ENCODE measurements around the gene CAB39.

The CAB39 gene

DNA sequence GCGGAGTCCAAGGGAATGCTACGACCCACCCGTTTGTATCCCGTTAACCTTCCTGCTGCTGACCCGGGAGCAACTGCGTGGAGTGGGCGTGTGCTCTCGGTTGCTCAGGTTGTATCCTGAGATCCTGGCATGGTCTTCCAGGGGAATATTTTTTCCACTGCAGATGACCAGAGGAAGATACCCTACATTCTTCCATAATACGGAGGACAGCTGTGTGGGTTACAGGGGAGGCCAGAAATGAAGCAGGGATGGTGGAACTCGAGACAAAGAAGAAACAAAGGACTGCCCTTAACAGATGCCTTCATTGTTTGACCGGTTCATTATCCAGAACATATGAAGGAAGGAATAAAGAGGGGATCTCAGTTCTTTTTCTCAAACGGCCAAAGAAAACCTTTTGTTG lies 39.8 kb upstream of the CAB39 start:
- Histone ChIP-seq H3K36me3 (no peaks in the 10 kb centered on the region), H3K9me3 (ENCODE audit: severe bottlenecking) (no peaks in the 10 kb centered on the region), H3K4me3 (ENCODE audit: low read depth, low read length) (no peak overlapping the region), H3K27ac (no peak overlapping the region), H3K27me3 (ENCODE audit: insufficient read depth, low read depth, severe bottlenecking) (no peaks in the 10 kb centered on the region)
- TF ChIP-seq, protein P1, sequence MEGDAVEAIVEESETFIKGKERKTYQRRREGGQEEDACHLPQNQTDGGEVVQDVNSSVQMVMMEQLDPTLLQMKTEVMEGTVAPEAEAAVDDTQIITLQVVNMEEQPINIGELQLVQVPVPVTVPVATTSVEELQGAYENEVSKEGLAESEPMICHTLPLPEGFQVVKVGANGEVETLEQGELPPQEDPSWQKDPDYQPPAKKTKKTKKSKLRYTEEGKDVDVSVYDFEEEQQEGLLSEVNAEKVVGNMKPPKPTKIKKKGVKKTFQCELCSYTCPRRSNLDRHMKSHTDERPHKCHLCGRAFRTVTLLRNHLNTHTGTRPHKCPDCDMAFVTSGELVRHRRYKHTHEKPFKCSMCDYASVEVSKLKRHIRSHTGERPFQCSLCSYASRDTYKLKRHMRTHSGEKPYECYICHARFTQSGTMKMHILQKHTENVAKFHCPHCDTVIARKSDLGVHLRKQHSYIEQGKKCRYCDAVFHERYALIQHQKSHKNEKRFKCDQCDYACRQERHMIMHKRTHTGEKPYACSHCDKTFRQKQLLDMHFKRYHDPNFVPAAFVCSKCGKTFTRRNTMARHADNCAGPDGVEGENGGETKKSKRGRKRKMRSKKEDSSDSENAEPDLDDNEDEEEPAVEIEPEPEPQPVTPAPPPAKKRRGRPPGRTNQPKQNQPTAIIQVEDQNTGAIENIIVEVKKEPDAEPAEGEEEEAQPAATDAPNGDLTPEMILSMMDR (IDR thresholded peaks at IDR 0.05; ENCODE audit: low read depth, low read length) = no peak
- DNase-seq = no peak

DNA sequence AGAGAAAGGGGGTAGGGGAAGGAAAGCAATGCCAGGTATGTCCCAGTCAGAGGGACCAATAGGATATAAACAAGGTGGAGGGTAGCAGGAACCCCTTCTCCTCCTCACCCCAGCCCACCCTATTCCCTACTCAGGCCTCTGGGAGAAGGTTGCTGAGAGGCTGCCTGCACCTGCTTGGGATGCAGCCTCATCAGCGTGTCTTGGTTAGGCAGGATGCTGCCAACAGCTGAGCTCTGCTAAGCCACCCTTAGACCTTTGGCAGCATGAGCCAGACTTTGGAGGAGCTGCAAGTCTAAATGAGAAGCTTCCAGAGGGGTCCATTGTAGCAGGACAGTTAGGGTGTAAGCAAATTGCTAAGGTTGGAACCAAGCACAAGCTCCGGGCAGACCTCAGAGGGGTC lies 38.2 kb upstream of the CAB39 start:
- no peaks in the 10 kb centered on the region for H3K36me3 ChIP-seq
- DNase-seq = no peak
- H3K27me3 ChIP-seq (ENCODE audit: insufficient read depth, low read depth, severe bottlenecking) = no peaks in the 10 kb centered on the region
- H3K27ac ChIP-seq = no peak overlapping the region
- TF ChIP-seq, protein P1 (IDR thresholded peaks at IDR 0.05; ENCODE audit: low read depth, low read length) = no peak
- no peak overlapping the region for H3K4me3 ChIP-seq (ENCODE audit: low read depth, low read length)
- no peaks in the 10 kb centered on the region for H3K9me3 ChIP-seq (ENCODE audit: severe bottlenecking)

DNA sequence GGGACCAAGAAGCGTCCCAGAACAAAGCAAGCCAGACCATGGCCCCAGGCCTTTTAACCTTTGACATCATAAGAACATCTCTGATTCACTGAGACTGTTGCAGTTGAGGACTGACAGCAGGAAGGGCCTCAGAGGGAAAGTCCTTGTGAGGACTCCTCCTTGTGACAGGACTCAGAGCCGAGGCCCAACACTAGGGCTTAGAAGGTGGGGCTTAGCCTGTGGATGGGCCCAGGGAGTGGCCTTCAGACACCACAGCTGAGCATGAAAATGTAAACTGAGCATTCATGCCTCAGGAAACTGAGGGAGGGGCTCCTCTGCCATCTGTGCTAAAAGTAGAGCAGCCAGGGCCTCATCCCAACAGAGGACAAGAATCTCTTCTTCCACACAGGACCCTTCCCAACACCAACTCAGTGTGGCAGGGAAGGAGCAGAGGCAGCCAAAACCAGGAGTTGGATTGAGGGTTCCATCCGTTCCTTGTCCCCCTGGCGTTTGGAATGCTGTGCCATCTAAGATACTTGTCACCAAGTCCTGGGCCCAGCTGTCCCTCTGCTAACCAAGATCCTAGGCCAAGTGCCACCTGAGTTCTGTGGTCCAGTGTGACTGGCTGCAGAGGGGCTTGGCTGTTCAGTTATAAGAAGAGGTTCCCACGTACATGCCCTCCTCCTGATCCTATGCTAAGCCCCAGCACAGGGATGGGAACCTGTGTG lies 37.5 kb upstream of the CAB39 start:
- no peaks in the 10 kb centered on the region for H3K9me3 ChIP-seq (ENCODE audit: severe bottlenecking)
- no peak for DNase-seq
- H3K4me3 ChIP-seq (ENCODE audit: low read depth, low read length) = no peak overlapping the region
- no peak overlapping the region for H3K27ac ChIP-seq
- TF ChIP-seq, protein P1 (IDR thresholded peaks at IDR 0.05; ENCODE audit: low read depth, low read length) = no peak
- H3K27me3 ChIP-seq (ENCODE audit: insufficient read depth, low read depth, severe bottlenecking) = no peaks in the 10 kb centered on the region
- H3K36me3 ChIP-seq = no peaks in the 10 kb centered on the region

DNA sequence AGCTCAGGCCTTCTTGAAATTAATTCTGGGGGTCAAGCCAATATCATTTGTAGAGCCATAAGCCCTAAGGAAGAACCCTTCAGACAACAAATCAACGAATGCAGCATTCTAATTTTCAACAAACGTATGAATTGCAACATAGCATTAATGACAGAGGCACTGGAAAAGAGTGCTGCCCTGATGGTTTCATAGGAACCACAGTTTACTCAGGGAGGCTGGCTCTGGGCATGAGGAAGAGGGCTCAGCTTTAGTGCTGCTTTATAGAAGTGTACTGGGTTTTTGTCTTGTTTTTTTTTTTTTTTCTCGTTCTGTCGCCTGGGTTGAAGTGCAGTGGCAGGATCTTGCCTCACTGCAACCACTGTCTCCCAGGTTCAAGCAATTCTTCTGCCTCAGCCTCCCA lies 36.1 kb upstream of the CAB39 start:
- Histone ChIP-seq H3K27me3 (ENCODE audit: insufficient read depth, low read depth, severe bottlenecking) (no peaks in the 10 kb centered on the region), H3K9me3 (ENCODE audit: severe bottlenecking) (no peaks in the 10 kb centered on the region), H3K4me3 (ENCODE audit: low read depth, low read length) (no peak overlapping the region), H3K36me3 (no peaks in the 10 kb centered on the region), H3K27ac (no peak overlapping the region)
- TF ChIP-seq, protein P1 (IDR thresholded peaks at IDR 0.05; ENCODE audit: low read depth, low read length) = no peak
- no peak for DNase-seq

DNA sequence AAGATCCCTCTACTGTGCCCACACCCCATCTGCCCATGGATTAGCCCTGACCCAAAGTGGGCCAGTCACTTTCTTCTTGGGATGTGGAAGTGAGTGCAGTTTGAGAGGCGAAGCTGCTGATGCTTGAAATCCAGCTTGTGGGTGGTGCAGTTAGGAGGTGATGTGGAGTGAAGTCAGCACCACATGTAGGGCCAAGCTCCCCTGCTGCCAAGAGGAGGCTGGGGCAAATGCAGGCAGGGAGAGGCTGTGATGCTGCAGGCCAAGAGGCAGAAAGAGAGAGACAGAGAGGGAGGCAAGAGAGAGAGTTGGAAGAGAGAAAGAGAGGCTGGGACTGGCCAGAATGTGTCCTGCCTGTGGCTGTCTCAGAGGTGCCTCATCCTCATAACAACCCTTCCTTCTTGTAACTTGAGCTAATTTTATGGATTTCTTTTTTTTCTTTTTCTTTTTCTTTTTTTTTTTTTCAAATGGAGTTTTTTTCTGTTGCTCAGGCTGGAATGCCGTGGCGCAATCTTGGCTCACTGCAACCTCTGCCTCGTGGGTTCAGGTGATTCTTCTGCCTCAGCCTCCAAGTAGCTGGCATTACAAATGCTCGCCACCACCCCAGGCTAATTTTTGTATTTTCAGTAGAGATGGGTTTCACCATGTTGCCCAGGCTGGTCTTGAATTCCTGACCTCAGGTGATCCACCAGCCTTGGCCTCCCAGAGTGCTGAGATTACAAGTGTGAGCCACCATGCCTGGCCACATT lies 35.3 kb upstream of the CAB39 start:
- Histone ChIP-seq H3K36me3 (no peaks in the 10 kb centered on the region), H3K27ac (no peak overlapping the region), H3K4me3 (ENCODE audit: low read depth, low read length) (no peak overlapping the region), H3K9me3 (ENCODE audit: severe bottlenecking) (no peaks in the 10 kb centered on the region), H3K27me3 (ENCODE audit: insufficient read depth, low read depth, severe bottlenecking) (no peaks in the 10 kb centered on the region)
- DNase-seq = no peak
- TF ChIP-seq, protein P1 (IDR thresholded peaks at IDR 0.05; ENCODE audit: low read depth, low read length) = no peak

All from WERI-Rb-1 (cell line).